ENCODE measurements around the gene WWC2.
A peak's percentile ranks its signal among the peaks of the same experiment; 100 is the strongest.

The WWC2 gene

GRCh38 chr4:183329954-183330742 lies 231.1 kb downstream of the WWC2 start:
- DNase-seq (ENCODE audit: low spot score), result no peak

DNA sequence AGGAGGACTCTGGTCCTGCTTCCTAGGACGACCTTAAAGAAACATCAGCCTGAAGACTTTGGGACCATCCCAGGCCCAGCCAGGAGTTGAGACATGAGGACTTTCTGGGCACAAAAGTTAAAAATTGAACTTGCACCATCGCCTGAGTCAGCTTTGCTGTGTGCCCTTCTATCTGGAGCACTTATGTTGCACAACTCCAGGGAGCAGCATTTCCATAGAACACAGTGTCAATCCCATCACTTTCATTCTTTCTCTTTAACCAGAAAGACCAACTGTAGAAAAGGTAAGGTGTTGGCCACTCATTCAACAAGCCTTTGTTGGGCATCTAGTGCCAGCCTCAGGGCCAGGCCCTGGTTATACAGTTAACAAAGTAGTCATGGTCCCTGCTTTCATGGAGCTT lies 231.8 kb downstream of the WWC2 start:
- DNase-seq (ENCODE audit: low spot score), result no peak

GRCh38 chr4:183332447-183332846 lies 233.4 kb downstream of the WWC2 start:
- peak; percentile 44 for DNase-seq (ENCODE audit: low spot score)

DNA sequence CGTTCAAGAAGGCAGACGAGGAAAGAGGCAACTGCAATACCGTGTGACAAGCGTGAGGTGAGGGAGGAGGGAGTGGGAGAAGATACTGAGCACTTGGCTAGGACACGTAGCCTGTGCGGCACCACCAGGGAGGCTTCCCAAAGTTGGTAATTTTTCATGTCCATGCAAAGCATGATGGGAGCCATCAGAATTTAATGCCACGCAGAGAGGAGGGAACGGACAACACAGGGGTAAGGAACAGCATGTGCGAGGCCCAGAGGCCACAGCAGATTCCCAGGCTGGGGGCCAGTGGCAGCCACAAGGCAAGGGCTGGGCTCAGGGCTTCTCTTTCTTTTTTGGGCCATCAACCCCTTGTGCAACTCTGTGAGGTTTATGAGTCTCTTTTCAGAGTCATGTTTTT lies 234.1 kb downstream of the WWC2 start:
- DNase-seq (ENCODE audit: low spot score), result no peak

- DNase-seq (ENCODE audit: low spot score), result peak; percentile 84
Measured at GRCh38 chr4:183333983-183334382, 234.9 kb downstream of the WWC2 start.

GRCh38 chr4:183335369-183335940 lies 236.4 kb downstream of the WWC2 start:
- DNase-seq (ENCODE audit: low spot score), result peak; percentile 92

- DNase-seq (ENCODE audit: low spot score), result no peak
Measured at GRCh38 chr4:183337349-183337748, 238.3 kb downstream of the WWC2 start.

DNA sequence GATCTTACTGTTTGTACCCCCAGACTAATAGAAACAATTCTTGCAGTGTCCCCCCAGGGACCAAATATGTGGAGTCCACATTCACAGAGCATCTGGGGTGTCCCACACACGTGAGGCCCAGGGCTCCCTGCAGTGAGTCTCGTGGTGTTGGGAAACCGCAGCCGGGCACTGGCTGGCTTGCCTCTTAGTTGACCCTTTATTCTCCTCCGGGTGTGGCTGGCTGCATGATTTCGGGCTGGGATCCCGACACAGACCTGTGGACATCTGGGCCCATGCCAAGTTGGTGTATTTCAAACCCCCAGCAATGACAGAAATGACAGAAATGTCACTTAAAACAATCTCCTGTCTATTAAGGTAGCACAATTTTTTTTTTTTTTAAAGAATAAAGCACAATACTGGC lies 238.8 kb downstream of the WWC2 start:
- DNase-seq (ENCODE audit: low spot score), result no peak

DNA sequence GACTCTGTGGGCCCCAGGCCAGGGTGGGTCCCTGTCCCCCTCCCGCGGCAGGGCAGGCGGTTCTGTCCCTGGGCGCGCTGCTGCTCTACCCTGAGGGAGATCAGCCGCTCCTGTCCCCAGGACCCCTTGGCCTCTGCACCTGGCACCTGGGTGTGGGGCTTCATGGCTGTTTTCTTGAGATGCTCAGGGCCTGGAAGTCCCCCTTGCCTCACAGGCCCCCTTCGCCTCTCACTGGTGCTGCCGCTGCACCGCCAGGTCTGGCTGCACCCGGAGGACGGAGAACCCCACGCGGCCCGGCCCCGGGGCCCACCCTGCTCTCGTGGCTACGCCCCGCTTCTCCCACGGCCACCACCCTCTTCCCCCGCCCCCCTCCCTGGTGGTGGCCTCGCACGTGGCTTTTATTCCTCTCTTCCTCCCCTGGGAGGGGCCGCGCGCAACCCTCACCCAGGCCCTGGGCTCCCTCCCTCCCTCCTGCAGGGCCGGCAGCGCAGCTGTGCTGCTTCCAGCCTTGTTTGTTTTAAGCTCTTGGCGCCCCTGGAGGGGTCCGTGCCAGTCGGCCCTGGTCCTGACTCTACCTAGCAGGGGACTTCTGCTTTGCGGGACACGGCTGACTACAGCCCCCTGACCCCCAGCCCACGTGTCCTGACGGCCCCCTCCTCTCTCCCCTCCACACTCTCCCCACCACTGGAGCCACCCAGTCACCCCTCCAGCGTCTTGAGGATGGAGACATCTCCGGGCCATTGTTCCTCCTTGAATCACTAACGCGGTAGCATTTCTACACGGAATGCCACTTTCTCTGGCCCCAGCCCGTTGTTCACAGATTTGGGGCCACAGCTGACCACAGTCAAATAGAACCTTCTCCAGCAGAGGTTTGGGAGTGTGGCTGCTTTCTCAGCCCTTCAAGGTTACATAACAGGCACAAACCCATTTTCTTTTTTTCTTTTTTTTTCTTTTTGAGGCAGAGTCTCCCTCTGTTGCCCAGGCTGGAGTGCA lies 243.8 kb downstream of the WWC2 start:
- DNase-seq (ENCODE audit: low spot score), result no peak

DNA sequence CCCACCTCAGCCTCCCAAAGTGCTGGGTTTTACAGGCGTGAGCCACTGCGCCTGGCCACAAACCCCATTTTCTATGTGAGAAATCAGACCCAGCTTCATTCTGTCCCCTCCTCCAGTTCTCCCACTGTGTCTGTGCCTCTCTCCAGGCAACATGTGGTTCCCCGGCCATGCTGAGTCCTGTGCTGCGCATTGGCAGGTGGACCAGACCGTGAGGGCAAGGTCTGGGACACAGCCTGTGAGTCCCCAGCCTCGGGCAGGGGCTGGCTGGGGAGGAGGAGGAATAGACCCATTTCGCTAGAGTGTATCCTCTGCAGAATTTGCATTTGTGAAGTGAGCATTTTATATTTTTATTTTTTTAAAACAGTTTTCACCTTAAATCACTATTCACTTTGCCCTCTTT lies 244.7 kb downstream of the WWC2 start:
- DNase-seq (ENCODE audit: low spot score), result no peak

DNA sequence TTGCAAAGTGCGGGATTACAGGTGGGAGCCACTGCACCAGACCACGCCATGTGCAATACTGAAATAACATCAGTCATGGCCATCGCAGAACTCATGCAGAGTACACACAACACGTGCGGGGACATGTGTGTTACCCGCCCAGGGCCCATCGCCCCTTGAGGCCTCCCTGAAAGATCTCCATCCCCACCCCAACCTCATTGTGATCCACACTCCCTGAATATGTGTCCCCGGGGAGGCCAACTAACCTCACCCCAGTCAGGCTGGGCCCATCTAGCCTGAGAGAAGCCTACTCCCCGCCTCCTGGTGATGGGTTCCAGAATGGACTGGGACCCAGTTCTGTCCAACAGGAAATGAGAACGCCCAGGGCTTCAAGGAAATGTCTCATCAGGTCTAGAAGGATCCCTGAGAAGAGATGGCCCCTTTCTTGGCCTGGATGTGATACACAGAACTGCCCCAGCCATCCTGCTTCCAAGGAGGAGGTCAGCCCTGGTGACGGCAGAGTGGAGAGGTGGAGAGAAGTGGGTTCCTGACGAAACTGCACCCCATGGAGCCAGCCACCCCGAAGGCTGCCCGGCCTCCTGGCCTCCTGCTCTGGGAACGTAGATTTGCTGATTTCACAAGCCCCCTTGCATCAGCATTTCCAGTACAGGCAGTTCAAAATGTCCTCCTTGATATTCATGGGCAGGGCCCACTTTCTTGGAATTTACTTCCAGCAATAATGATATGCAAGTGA lies 245.6 kb downstream of the WWC2 start:
- no peak for DNase-seq (ENCODE audit: low spot score)

- DNase-seq (ENCODE audit: low spot score), result no peak
Measured at GRCh38 chr4:183345261-183345660, 246.2 kb downstream of the WWC2 start.

DNA sequence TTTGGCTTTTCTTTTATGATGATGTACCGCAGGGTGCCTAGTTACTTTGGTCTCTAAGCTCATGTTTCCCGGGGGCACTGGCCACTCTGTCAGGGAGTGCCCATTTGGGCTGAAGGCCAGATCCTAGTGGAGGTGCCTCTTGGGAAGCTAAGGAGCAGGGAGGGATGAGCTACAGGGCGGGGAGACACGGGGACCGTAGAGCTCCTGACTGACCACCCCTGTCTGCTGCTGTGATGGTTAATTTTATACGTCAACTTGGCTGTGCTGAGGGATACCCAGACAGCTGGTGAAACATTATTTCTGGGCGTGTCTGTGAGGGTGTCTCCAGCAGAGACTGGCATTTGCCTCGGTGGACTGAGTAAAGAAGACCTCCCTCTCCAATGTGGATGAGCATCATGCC lies 248.1 kb downstream of the WWC2 start:
- peak; percentile 39 for DNase-seq (ENCODE audit: low spot score)

GRCh38 chr4:183347566-183347965 lies 248.5 kb downstream of the WWC2 start:
- peak; percentile 45 for DNase-seq (ENCODE audit: low spot score)

DNA sequence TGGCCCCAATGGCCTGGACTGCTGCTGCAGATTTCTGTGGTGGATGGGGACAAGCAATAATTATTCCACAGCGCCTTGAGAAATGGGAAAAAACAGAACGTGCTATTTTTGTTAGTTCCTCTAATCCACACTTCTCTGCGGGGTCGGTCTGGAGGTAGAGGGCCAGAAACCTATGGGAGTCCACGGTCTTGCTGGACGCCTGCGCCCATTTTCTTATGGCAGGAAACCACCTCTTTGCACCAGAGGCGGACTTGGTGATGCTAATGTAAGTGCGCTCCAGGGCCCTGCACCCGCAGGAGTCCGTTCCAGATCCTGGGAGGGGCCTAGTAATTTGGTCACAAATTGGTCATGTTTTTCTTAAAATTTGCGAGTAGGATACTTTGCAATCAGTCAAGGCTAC lies 249.1 kb downstream of the WWC2 start:
- DNase-seq (ENCODE audit: low spot score), result no peak

- peak; percentile 97 for DNase-seq (ENCODE audit: low spot score)
Measured at GRCh38 chr4:183348706-183349659, 249.9 kb downstream of the WWC2 start.

- DNase-seq (ENCODE audit: low spot score), result peak; percentile 59
Measured at GRCh38 chr4:183349673-183350072, 250.6 kb downstream of the WWC2 start.

DNA sequence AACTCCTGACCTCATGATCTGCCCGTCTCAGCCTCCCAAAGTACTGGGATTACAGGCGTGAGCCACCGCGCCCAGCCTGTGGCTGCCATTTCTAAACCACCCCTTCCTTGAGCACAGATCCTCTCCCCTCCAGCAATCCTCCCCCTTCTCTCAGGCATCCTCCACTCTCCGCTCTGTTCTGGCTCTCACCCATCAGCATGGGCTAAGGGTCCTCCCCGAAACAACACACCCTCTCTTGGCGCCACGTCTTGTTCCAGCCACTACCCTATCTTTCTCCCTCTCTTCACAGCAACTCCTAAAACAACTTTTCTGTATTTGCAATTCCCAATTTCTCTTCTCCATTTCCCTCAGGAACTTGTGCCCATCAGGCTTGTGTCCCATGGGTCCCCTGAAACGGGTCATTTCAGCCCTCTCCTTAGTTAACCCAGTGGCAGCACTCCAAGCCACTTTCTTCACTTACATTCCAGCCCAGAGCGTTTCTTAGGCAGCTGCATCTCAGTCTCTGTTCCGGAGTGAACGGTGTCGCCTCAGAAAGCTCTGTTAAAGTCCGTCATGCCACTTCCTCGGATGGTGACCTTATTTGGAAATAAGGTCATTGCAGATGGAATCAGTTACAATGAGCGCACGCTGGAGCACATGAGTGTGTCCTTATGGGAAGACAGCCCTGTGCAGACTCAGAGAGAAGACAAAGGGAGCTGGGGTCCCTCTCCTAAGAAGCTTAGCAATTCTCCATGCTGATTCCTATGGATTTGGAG lies 251.4 kb downstream of the WWC2 start:
- DNase-seq (ENCODE audit: low spot score), result no peak

GRCh38 chr4:183352546-183352945 lies 253.5 kb downstream of the WWC2 start:
- DNase-seq (ENCODE audit: low spot score), result no peak

GRCh38 chr4:183353557-183353956 lies 254.5 kb downstream of the WWC2 start:
- no peak for DNase-seq (ENCODE audit: low spot score)
